Heart right ventricle (tissue), 16 donors: ENCODE results near the gene HKDC1. TPM values are rescaled to one million over a fixed set of nuclear protein-coding genes. Genes with fewer than 3 reads are reported as not detected.
"Not testable (repeated sequence)": the region's sequence is repeated elsewhere in the genome, so short reads cannot be mapped to it uniquely, and the experiment has no call there.

Experiments
- ATAC-seq, 8 donors: fragments of 200-7000 bp; cut with Tn5 transposase; one replicate each; pipeline ENCODE4 v1.9.1; 2020; ENCODE audit warnings: mild to moderate bottlenecking in 8 of 8, moderate library complexity in 8 of 8, moderate number of reproducible peaks in 1 of 8
- DNase-seq, 2 donors: peaks; one replicate each; pipeline ENCODE4 v3.0.0-alpha.2; 2020
- H3K27ac ChIP-seq, 10 donors: fragments of 200-600 bp; sonication (generic) in 2 of 10; one replicate each; pipeline versions ENCODE4 v1.5.0 to v1.8.0; 2020 to 2022; ENCODE audit warnings: mild to moderate bottlenecking in 3 of 10
- H3K27me3 ChIP-seq, 7 donors: fragments of 200-600 bp; one replicate each; pipeline ENCODE4 v1.8.0; 2021 to 2022; ENCODE audit warnings: mild to moderate bottlenecking in 2 of 7
- H3K36me3 ChIP-seq, 9 donors: fragments of 200-600 bp; sonication (generic) in 1 of 9; one replicate each; pipeline versions ENCODE4 v1.5.0 to v1.8.0; 2020 to 2022; ENCODE audit warnings: mild to moderate bottlenecking in 2 of 9
- H3K4me1 ChIP-seq, 9 donors: fragments of 200-600 bp; sonication (generic) in 1 of 9; one replicate each; pipeline versions ENCODE4 v1.5.0 to v1.8.0; 2020 to 2022; ENCODE audit warnings: mild to moderate bottlenecking in 4 of 9
- H3K4me3 ChIP-seq, 10 donors: fragments of 200-600 bp; sonication (generic) in 2 of 10; one replicate each; pipeline versions ENCODE4 v1.5.0 to v1.8.0; 2020 to 2022; ENCODE audit warnings: mild to moderate bottlenecking in 7 of 10, moderate library complexity in 2 of 10
- H3K9me3 ChIP-seq, 11 donors: fragments of 200-600 bp in 10 of 11; sonication (generic) in 2 of 11; one replicate each; pipeline versions ENCODE4 v1.5.0 to v1.8.0; 2013 to 2022; ENCODE audit warnings: mild to moderate bottlenecking in 2 of 11, control low read depth in 1 of 11, moderate library complexity in 1 of 11
- WGBS, 2 donors: extraction: QIAGEN DNeasy Blood & Tissue Kit; methylation state at CpG; one replicate each; pipeline ENCODE4 v1.1.7; 2013; ENCODE audit warnings: inconsistent platforms in 1 of 2; 5-methylcytosine and 5-hydroxymethylcytosine counted together
- intact Hi-C, 10 donors: fragments of 100-400 bp; cut with DNase I; formaldehyde crosslinking; loops; one replicate each; pipeline versions ENCODE4 v1.11.1 to v1.14.2; 2022
- polyA plus RNA-seq, 2 donors: library from polyadenylated mRNA; stranded (reverse); fragments of 200-250 nt; gene quantifications; one replicate each; pipeline ENCODE4 v1.2.3, GENCODE V29; 2013
- total RNA-seq, 10 donors: library from RNA; stranded (reverse); fragmentation: NEBNext Ultra II Directional in 3 of 10; extraction: Animal tissue kit (Norgen Biotek cat#: 25700) in 3 of 10; gene quantifications; one replicate each; pipeline versions ENCODE4 v1.2.1 to v1.2.4, GENCODE V29; 2021 to 2023
- TF ChIP-seq, protein P1 (sequence below), 9 donors: fragments of 200-600 bp; sonication (generic) in 2 of 9; IDR thresholded peaks; one replicate each; pipeline versions ENCODE4 v1.5.0 to v1.8.0; 2021 to 2022; ENCODE audit warnings: antibody characterized with exemption in 9 of 9, mild to moderate bottlenecking in 5 of 9, moderate library complexity in 1 of 9
- donor health status: Arrhythmogenic right ventricular cardiomyopathy.
- donor health status: ischemic (EF 13 %, LVEDD 7.1; RV severe dilation, severe dysfunction).
- donor health status: healthy with polysubstance abuse.
- donor health status: DM: no; HTN: yes; CAD: no.
- donor health status: DM: no; HTN: no; CAD: no.
- donor health status: ischemic (EF 25% LVEDD 6.9; RV normal size, moderate dysfunction).
- donor health status: ischemic (EF 25% LVEDD 5.7; RV mildly dilated, moderate dysfunction).
- donor health status: healthy.
- donor health status: DM: yes; HTN: yes; CAD: no.
- donor health status: Ischemic cardiomyopathy.
- donor health status: ischemic (EF 35%, LVEDD 5.7; RV mildly dilated, moderate dysfunction).
- donor health status: nonischemic (EF 11% LVEDD 7.7; RV severe dilation, severe dysfunction).
- donor health status: DM: yes; HTN: yes; CAD: no.
- donor health status: PGD.
- donor health status: ischemic (EF 29% LVEDD 5.4; RV normal size, mild dysfunction).
- donor health status: nonischemic (EF 23%, LVEDD 6.1; RV moderate dilation, normal function).

HKDC1 gene
- total and polyA plus RNA-seq, 12 donors = 0.03 to 0.07 TPM; not detected in 10

- H3K4me1 ChIP-seq = peaks cover 0 to 7% (median 0%) of the 10 kb centered on the region in 9 donors
- WGBS, 2 donors = 93 to 94% methylated on average over 11 of the region's 11 CpGs
- H3K36me3 ChIP-seq = no peaks in the 10 kb centered on the region
- no peak overlapping the region for H3K27ac ChIP-seq
- DNase-seq (no peak), ATAC-seq (no peak)
- intact Hi-C loops = no loop called here
- no peaks in the 10 kb centered on the region for H3K27me3 ChIP-seq
- H3K9me3 ChIP-seq = no peaks in the 10 kb centered on the region
- TF ChIP-seq, protein P1, sequence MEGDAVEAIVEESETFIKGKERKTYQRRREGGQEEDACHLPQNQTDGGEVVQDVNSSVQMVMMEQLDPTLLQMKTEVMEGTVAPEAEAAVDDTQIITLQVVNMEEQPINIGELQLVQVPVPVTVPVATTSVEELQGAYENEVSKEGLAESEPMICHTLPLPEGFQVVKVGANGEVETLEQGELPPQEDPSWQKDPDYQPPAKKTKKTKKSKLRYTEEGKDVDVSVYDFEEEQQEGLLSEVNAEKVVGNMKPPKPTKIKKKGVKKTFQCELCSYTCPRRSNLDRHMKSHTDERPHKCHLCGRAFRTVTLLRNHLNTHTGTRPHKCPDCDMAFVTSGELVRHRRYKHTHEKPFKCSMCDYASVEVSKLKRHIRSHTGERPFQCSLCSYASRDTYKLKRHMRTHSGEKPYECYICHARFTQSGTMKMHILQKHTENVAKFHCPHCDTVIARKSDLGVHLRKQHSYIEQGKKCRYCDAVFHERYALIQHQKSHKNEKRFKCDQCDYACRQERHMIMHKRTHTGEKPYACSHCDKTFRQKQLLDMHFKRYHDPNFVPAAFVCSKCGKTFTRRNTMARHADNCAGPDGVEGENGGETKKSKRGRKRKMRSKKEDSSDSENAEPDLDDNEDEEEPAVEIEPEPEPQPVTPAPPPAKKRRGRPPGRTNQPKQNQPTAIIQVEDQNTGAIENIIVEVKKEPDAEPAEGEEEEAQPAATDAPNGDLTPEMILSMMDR (IDR thresholded peaks at IDR 0.05) = no peak
- H3K4me3 ChIP-seq = no peak overlapping the region
These were observed 75.0 kb downstream of the HKDC1 start for GRCh38 chr10:69295027-69295636.

DNA sequence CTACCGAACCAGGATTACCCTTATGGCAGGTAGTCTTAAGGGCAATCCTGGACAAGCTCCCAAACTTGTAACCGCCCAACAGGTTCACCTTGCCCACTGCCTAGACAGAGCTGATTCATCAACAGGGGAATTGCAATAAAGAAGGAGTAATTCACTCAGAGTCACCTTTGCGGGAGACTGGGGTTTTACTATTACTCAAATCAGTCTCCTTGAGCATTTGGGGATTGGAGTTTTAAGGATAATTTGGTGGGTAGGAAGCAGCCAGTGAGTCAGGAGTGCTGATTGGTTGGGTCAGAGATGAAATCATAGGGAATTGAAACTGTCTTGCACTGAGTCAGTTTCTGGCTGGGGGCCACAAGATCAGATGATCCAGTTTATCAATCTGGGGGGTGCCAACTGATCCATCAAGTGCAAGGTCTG lies 83.5 kb downstream of the HKDC1 start:
- Histone ChIP-seq H3K36me3 (no peaks in the 10 kb centered on the region), H3K27me3 (no peaks in the 10 kb centered on the region), H3K27ac (no peak overlapping the region), H3K9me3 (peaks cover 0 to 16% (median 0%) of the 10 kb centered on the region in 11 donors), H3K4me1 (no peaks in the 10 kb centered on the region), H3K4me3 (no peak overlapping the region)
- intact Hi-C loops = loop anchor here in 2 of 10 donors (10.0 kb wide), 1 partner anchor 49 kb away; no protein-coding TSS in a partner anchor
- no peak for DNase-seq
- TF ChIP-seq, protein P1 (IDR thresholded peaks at IDR 0.05) = no peak
- WGBS, 2 donors = 94 to 96% methylated on average over 3 of the region's 3 CpGs
- no peak for ATAC-seq

- TF ChIP-seq, protein P1 (IDR thresholded peaks at IDR 0.05) = no peak
These were observed 86.3 kb downstream of the HKDC1 start for GRCh38 chr10:69306421-69306820.

DNA sequence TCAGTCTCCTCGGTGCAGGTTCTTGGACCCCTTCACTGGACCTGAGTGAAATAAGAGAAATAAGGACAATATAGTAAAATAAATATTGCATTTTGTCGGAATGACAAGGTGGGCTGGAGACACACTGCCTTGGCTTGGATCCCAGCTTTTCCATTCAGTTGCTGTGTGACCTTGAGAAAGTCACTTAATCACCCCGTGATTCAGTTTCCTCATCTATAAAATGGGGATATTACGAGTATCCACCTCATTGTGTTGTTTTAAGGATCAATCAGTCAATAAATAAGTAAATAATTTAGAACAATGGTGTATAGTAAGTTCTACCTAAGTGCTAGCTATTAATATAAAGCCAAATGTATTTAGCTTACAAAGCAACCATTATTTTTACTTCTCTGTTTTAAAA lies 87.3 kb downstream of the HKDC1 start:
- Histone ChIP-seq H3K9me3 (no peaks in the 10 kb centered on the region), H3K27me3 (no peaks in the 10 kb centered on the region), H3K4me1 (peaks cover 0 to 20% (median 7%) of the 10 kb centered on the region in 9 donors), H3K36me3 (no peaks in the 10 kb centered on the region), H3K4me3 (no peak overlapping the region), H3K27ac (no peak overlapping the region)
- TF ChIP-seq, protein P1 (IDR thresholded peaks at IDR 0.05) = no peak
- intact Hi-C loops = loop anchor here in 3 of 10 donors (5.0 to 10.0 kb wide), 2 partner anchors 53 to 60 kb away; no protein-coding TSS in a partner anchor
- ATAC-seq (no peak), DNase-seq (no peak)
- 87 to 90% methylated on average over 4 of the region's 4 CpGs for WGBS, 2 donors

More at GRCh38 chr10:69306421-69306820, 86.3 kb downstream of the HKDC1 start:
- H3K27ac ChIP-seq = no peak overlapping the region
- H3K36me3 ChIP-seq = no peaks in the 10 kb centered on the region
- 95 to 98% methylated on average over 2 of the region's 2 CpGs for WGBS, 2 donors
- DNase-seq = no peak
- H3K9me3 ChIP-seq = peaks cover 0 to 9% (median 0%) of the 10 kb centered on the region in 11 donors
- intact Hi-C loops = loop anchor here in 3 of 10 donors (5.0 to 10.0 kb wide), 2 partner anchors 52 to 59 kb away; no protein-coding TSS in a partner anchor
- peaks cover 0 to 12% (median 5%) of the 10 kb centered on the region in 9 donors for H3K4me1 ChIP-seq
- H3K27me3 ChIP-seq = no peaks in the 10 kb centered on the region
- no peak for ATAC-seq
- H3K4me3 ChIP-seq = no peak overlapping the region

GRCh38 chr10:69308304-69308703 lies 88.2 kb downstream of the HKDC1 start:
- not testable (repeated sequence) for H3K9me3 ChIP-seq, H3K27ac ChIP-seq, H3K4me3 ChIP-seq, ATAC-seq, H3K36me3 ChIP-seq, H3K27me3 ChIP-seq, DNase-seq
- WGBS, 2 donors = 94 to 97% methylated on average over 10 of the region's 10 CpGs
- intact Hi-C loops = loop anchor here in 3 of 10 donors (5.0 to 10.0 kb wide), 2 partner anchors 54 to 61 kb away; no protein-coding TSS in a partner anchor
- H3K4me1 ChIP-seq = peaks cover 0 to 20% (median 7%) of the 10 kb centered on the region in 9 donors
